Natural killer cell treated with Interleukin-12 subunit alpha and Interleukin-12 subunit beta and Interleukin-15 and Interleukin-18, amount 100 ng/mL, for 72 hours (primary cell): ENCODE results near the gene CPS1. TPM values are rescaled to one million over a fixed set of nuclear protein-coding genes. Genes with fewer than 3 reads are reported as not detected.

Source experiments
- ATAC-seq, 2 donors: fragments of 150-1000 bp; cut with Tn5 transposase in 1 of 2; sonication (Bioruptor Pico), chemical (Tn5 transposase) in 1 of 2; 2 replicates each; pipeline ENCODE4 v1.10.0; 2021
- DNase-seq: peaks from one replicate; pipeline ENCODE4 v3.0.0; 2022; ENCODE audit warnings: low spot score
- H3K27ac Mint-ChIP-seq, 2 donors: 1 replicate in 1 of 2; 2 replicates in 1 of 2; pipeline ENCODE4 v1.8.0; 2022; ENCODE audit warnings: mixed read lengths in 2 of 2, mild to moderate bottlenecking in 1 of 2, moderate library complexity in 1 of 2
- H3K27me3 Mint-ChIP-seq, 2 donors: 1 replicate in 1 of 2; 2 replicates in 1 of 2; pipeline ENCODE4 v1.8.0; 2022; ENCODE audit warnings: mixed read lengths in 2 of 2
- H3K36me3 Mint-ChIP-seq: one replicate; pipeline ENCODE4 v1.8.0; 2022; ENCODE audit warnings: mixed read lengths
- H3K4me1 Mint-ChIP-seq, 2 donors: 1 replicate in 1 of 2; 2 replicates in 1 of 2; pipeline ENCODE4 v1.8.0; 2022; ENCODE audit warnings: low read depth in 2 of 2, mixed read lengths in 2 of 2, mild to moderate bottlenecking in 1 of 2
- H3K4me3 Mint-ChIP-seq: one replicate; pipeline ENCODE4 v1.8.0; 2022; ENCODE audit warnings: mixed read lengths
- H3K9me3 Mint-ChIP-seq: 2 replicates; pipeline ENCODE4 v1.8.0; 2022; ENCODE audit warnings: mixed read lengths
- total RNA-seq, 2 donors: library from RNA; stranded (reverse); gene quantifications; one replicate each; pipeline ENCODE4 v1.2.3, GENCODE V29; 2022

CPS1 gene
- total RNA-seq, 2 donors from 2014 or later = 0.05 to 1.8 TPM

DNA sequence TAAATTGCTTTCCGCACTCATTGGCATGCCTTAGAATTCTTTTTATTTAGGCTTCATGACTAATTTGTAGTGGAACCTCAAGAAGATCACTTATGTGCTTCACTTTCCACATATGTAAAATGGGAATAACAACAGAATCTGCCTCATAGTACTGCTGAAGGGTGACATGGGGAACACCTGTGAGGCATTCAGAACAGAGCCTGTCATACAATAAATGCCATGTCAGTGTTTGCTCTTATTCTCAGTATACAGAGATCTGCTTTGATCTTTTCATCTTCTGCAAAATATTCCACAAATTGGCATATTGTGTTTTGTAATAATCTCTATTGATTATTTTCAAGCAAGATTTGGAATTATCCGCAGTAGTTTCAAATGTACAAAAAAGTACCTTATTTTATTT is 17.4 kb upstream of the CPS1 start:
- H3K27ac Mint-ChIP-seq = no peak overlapping the region
- ATAC-seq = no peak
- DNase-seq = no peak
- no peaks in the 10 kb centered on the region for H3K27me3 Mint-ChIP-seq
- H3K4me3 Mint-ChIP-seq = no peak overlapping the region
- H3K36me3 Mint-ChIP-seq = no peaks in the 10 kb centered on the region
- no peaks in the 10 kb centered on the region for H3K4me1 Mint-ChIP-seq
- no peaks in the 10 kb centered on the region for H3K9me3 Mint-ChIP-seq

DNA sequence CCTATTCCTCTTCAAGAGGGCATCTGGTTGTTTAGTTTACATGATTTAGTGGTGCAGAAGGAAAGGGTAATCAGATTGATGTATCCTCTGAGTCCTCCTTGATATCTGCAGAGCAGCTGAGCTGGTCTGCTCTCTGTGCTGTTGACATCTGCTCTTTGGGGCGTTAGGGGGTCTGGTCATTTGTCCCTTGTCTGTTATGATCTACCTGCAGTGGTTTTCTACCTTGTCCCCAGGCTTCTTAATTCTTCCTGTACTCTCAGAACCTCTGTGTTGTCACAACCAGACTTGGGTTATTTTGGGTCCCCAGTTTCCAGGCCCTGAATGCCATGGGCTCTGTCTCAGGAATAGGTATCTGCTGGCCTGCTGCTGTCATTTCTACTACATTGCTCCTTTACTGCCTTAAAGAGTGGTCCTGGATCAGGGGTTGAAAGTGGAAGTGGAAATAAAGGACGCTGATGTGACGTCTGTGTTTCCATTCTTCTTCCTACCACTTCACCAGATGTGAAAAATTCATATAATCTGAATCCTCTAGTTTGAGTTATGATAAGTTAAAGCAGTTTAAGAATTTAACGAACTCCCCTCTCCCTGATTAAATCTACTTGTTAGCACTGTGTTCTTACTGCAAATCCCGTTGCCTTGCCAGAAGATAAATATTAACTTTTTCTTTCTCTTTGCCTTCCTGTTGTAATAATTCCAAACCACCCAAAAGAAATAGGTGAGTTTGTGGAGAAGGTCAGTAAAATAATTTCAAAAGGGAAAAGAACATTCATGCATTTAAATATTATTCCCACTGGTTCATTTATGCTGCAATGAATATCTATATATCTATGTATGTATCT is 16.6 kb upstream of the CPS1 start:
- H3K27me3 Mint-ChIP-seq = no peaks in the 10 kb centered on the region
- ATAC-seq = no peak
- H3K9me3 Mint-ChIP-seq = no peaks in the 10 kb centered on the region
- H3K4me1 Mint-ChIP-seq = no peaks in the 10 kb centered on the region
- H3K4me3 Mint-ChIP-seq = no peak overlapping the region
- H3K27ac Mint-ChIP-seq = no peak overlapping the region
- no peaks in the 10 kb centered on the region for H3K36me3 Mint-ChIP-seq
- DNase-seq = no peak

DNA sequence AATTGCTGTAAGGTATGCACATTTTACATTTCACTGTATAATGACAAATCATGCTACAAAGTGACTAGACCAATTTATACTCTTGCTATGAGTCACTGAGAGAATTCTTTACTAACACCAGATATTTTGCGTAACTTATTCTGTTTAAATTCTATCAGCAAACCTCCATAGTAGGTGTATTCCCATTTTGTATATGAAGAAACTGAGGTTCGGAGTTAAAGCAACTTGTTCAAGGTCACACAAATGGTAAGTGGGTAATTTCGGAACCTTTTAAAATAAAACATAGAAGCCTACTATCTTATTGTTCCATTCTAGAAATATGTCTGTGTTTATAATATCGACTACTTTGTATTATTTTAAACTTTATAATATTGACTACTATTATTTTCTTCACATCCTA is 15.9 kb upstream of the CPS1 start:
- Mint-ChIP-seq H3K27me3 (no peaks in the 10 kb centered on the region), H3K4me1 (no peaks in the 10 kb centered on the region), H3K9me3 (no peaks in the 10 kb centered on the region), H3K4me3 (no peak overlapping the region), H3K27ac (no peak overlapping the region), H3K36me3 (no peaks in the 10 kb centered on the region)
- ATAC-seq (no peak), DNase-seq (no peak)

DNA sequence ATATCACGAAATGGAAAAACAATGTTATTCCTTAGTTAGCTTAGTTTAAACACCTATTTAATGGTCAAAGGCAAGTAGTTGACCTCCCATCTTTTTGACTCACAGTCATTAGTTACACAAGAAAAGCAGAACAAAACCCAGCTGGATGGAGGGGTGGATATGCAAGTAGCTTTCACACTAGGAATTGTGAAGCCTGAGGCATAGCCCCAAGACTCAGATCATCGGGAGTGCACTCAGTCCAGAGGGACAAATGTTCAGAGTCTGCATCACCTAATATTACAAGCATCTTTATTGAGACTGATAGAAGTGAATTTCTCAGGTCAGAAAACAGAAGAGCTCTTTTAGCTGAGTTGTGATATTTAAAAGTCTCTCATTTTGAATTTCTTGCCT is 15.5 kb upstream of the CPS1 start:
- Mint-ChIP-seq H3K27ac (no peak overlapping the region), H3K4me3 (no peak overlapping the region), H3K36me3 (no peaks in the 10 kb centered on the region), H3K4me1 (no peaks in the 10 kb centered on the region), H3K27me3 (no peaks in the 10 kb centered on the region), H3K9me3 (no peaks in the 10 kb centered on the region)
- ATAC-seq (no peak), DNase-seq (no peak)

DNA sequence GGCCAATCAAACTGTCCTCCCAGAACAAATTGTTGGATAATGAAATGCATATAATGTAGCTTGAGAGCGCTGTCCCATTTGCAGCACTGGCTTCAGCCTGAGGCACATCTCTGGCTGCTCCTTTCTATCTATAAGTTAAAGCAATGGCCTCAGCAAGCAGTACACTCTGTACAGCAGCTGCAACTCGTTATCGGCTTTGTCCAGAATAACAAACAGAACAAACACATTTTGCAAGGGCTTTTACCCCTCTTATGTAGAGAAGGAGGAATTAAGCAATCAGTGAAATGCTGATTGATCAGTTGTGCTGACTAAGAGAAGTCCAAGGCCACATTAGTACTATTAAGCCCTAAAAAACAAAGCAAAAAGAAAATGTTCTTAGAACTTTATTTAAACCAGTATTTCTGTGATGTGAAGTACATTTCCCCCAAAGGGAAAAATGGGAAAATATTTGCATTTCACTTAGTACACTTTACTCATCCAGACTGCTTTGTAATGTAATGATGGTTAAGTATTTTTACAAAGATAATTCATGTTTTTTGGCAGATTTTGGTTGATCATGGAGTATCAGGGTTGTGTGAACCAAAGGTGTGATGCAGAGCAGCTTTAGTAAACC is 15.0 kb upstream of the CPS1 start:
- Mint-ChIP-seq H3K27ac (no peak overlapping the region), H3K4me1 (no peaks in the 10 kb centered on the region), H3K4me3 (no peak overlapping the region), H3K36me3 (no peaks in the 10 kb centered on the region), H3K27me3 (no peaks in the 10 kb centered on the region), H3K9me3 (no peaks in the 10 kb centered on the region)
- DNase-seq (no peak), ATAC-seq (no peak)

DNA sequence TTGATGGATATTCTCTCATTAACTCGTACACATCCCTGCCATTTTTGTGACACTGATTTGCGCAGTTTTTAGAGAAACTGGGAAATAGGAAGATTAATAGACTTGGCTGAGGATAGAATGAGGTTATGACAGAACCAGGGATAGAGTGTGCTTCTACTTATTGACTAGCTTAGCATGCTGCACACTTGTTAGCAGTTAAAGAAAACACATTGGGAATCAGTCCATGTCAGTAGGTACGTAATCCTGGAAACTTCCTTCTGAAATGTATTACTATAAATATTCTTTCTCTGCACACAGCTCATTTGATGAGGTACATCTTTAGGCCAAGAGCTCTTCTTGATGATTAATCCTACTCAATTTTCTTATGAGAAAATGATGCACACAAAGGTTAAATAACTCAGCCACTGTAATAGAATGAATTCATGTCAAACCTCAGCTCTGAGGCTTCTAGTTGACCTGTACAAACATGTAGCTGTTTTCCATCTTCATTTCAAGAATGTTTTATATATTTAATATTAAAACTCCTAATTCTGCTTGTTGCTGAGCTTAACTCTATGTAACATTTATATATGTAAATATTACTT is 12.3 kb upstream of the CPS1 start:
- no peaks in the 10 kb centered on the region for H3K9me3 Mint-ChIP-seq
- no peaks in the 10 kb centered on the region for H3K4me1 Mint-ChIP-seq
- no peak overlapping the region for H3K27ac Mint-ChIP-seq
- H3K4me3 Mint-ChIP-seq = no peak overlapping the region
- ATAC-seq (no peak), DNase-seq (no peak)
- H3K36me3 Mint-ChIP-seq = no peaks in the 10 kb centered on the region
- H3K27me3 Mint-ChIP-seq = no peaks in the 10 kb centered on the region

DNA sequence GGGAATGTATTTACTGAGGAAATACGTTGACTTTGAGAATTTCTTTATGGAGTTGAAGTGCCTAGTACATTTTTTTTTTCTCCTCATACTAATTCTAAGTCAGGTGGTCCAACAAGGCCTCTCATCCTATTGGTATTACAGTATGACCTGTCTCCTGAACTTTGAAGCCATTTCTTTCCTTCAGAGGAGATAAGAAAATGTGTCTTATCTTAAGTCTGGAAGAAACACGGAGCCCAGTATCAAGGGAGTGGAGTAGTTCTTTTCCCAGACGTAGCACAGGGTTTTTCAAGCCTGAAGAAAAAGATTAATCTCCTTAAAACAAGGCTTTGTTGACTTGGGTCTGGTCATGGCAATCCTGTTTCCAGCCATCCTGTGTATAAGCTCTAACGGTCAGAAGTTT is 11.6 kb upstream of the CPS1 start:
- ATAC-seq (no peak), DNase-seq (no peak)
- Mint-ChIP-seq H3K27ac (no peak overlapping the region), H3K36me3 (no peaks in the 10 kb centered on the region), H3K9me3 (no peaks in the 10 kb centered on the region), H3K4me1 (no peaks in the 10 kb centered on the region), H3K27me3 (no peaks in the 10 kb centered on the region), H3K4me3 (no peak overlapping the region)

DNA sequence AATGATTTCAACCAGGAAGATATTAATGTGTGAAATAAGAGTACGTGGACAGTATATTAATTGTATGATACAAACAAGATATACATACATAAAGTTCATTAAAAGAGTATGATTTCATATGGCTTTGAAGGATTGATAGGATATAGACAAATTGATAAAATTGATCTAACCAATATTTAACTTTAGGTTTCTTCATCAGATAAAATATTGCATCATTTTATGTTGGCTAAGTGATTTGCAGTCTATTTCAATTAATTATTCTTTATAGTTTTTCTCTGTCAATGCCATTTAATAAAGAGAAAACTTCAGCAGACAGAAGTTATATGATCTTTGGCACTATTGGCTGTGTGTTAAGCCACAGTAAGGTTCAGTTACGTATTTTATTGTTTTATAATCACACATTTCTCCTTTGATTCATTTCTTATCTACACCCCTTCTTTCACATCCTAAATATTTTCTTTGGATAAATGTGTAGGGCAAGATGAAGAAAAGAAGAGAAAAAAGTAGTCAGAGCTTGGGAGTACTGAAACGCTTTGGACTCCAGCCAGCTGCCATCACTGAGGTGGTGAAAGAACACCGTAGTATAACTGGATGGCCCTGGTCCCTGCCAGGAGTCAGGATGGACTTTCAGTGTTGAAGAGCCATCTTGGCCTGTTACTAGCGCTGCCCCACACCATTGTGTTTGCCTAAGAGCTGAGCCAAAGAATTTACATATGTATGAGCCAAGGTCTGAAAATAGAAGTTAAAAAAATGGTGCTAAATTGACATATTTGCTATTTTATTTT is 9.8 kb upstream of the CPS1 start:
- ATAC-seq = no peak
- no peaks in the 10 kb centered on the region for H3K9me3 Mint-ChIP-seq
- no peaks in the 10 kb centered on the region for H3K4me1 Mint-ChIP-seq
- H3K27me3 Mint-ChIP-seq = no peaks in the 10 kb centered on the region
- no peak for DNase-seq
- no peaks in the 10 kb centered on the region for H3K36me3 Mint-ChIP-seq
- H3K27ac Mint-ChIP-seq = no peak overlapping the region
- H3K4me3 Mint-ChIP-seq = no peak overlapping the region

DNA sequence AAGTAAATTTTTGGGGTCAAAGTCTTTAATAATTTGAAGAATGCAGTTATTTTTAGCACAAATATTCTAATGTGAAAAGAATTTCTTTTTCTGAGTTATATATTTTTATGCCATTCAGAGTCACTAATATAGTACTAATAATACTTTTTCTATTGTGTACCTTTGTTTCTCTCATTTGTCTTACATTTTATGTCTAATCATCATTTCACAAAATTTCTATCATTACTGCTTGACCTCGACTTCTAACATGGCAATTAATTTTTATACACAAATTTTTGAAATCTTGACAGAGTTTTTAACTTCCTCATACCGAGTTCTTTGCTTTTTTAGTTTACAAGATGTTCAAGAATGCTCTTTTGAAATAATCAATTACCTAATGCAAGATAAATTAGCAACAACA is 8.4 kb upstream of the CPS1 start:
- no peak for DNase-seq
- Mint-ChIP-seq H3K27me3 (peaks cover 0 to 6% of the 10 kb centered on the region in 2 donors), H3K4me3 (no peak overlapping the region), H3K36me3 (no peaks in the 10 kb centered on the region), H3K27ac (no peak overlapping the region), H3K9me3 (no peaks in the 10 kb centered on the region), H3K4me1 (no peaks in the 10 kb centered on the region)
- ATAC-seq = no peak

DNA sequence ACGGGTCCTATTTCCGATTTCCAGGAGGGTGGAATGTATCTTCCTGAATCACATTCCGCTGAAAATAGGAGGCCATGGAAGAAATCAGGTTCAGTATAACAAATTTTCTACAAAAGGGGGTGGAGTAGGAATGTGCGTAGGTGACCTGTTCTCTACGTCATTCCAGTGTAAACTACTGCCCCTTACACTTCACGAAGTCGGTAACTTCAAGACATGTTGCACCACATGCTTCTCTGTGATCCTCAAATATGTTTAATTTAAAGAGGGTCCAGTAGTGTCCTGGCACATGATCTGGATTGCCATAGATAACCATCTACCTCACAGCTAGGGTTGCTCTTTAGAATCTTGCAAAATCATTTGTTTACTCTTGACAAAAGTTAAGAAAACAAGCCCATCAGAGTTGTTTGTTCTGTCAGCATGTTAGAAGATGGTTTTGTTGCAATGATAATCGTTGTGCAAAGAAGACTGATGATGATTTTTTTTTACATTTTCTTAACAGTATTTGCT is 7.5 kb upstream of the CPS1 start:
- DNase-seq = no peak
- no peaks in the 10 kb centered on the region for H3K9me3 Mint-ChIP-seq
- no peak for ATAC-seq
- H3K27ac Mint-ChIP-seq = no peak overlapping the region
- no peaks in the 10 kb centered on the region for H3K36me3 Mint-ChIP-seq
- no peak overlapping the region for H3K4me3 Mint-ChIP-seq
- H3K27me3 Mint-ChIP-seq = peaks cover 0 to 6% of the 10 kb centered on the region in 2 donors
- H3K4me1 Mint-ChIP-seq = no peaks in the 10 kb centered on the region

DNA sequence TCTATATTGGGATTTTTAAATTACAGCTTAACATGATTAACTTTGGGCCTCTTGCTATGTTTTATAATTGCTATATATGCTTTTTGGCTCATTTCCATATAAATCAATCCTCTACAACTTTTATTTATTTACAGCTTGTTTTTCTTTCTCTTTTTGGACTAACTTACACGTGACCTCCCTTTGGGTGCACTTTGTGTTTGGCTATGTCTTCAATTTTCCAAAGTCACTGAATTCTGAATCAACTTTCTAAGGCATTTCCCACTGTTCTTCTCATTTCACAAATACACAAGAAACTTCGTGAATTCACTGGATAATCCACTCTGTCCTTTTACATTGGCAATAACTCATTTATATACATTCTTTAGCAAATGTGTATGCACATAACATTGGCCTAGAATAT is 5.4 kb upstream of the CPS1 start:
- no peak for ATAC-seq
- no peak for DNase-seq
- H3K4me3 Mint-ChIP-seq = no peak overlapping the region
- no peak overlapping the region for H3K27ac Mint-ChIP-seq
- peaks cover 0 to 6% of the 10 kb centered on the region in 2 donors for H3K27me3 Mint-ChIP-seq
- H3K4me1 Mint-ChIP-seq = no peaks in the 10 kb centered on the region
- H3K9me3 Mint-ChIP-seq = no peaks in the 10 kb centered on the region
- no peaks in the 10 kb centered on the region for H3K36me3 Mint-ChIP-seq

DNA sequence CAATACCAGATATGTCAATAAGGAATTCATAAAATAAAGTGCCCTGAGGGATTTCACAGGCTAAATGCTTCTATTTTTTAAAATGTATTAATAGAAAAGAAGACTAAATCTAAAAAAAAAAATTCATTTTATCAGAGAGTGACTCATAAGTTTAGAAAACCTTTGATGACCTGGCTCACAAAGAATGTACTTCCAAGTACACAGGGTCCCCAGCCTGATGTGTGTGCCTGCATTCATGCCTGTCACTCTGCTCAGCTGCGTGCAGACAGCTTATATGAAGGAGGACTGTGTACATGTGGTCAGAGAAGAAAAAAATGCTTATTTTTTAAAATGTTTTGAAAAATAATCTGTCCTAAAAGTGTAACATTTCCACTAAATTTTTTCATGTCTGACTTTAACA is 3.0 kb upstream of the CPS1 start:
- no peak overlapping the region for H3K27ac Mint-ChIP-seq
- no peaks in the 10 kb centered on the region for H3K4me1 Mint-ChIP-seq
- DNase-seq (no peak), ATAC-seq (no peak)
- peaks cover 0 to 6% of the 10 kb centered on the region in 2 donors for H3K27me3 Mint-ChIP-seq
- H3K36me3 Mint-ChIP-seq = no peaks in the 10 kb centered on the region
- no peak overlapping the region for H3K4me3 Mint-ChIP-seq
- no peaks in the 10 kb centered on the region for H3K9me3 Mint-ChIP-seq

DNA sequence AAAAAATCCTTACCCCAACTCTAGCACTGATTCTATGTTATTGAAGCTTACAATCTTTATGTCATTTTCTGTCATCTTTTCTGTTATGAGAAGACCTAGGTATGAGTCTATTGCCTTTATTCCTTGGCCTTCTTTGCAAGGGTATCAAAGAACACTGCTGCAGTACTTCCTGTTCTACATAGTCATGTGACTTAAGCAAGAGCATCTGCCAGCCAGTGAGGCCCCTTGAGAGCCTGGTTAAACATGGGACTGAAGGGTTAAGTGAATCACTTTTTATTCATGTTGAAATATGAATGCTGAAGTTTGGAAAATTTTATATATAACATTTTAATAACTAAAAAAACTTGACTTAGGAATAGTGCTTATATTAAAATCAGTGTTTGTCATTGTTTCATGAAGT is 844 bp upstream of the CPS1 start:
- ATAC-seq = no peak
- H3K36me3 Mint-ChIP-seq = no peaks in the 10 kb centered on the region

DNA sequence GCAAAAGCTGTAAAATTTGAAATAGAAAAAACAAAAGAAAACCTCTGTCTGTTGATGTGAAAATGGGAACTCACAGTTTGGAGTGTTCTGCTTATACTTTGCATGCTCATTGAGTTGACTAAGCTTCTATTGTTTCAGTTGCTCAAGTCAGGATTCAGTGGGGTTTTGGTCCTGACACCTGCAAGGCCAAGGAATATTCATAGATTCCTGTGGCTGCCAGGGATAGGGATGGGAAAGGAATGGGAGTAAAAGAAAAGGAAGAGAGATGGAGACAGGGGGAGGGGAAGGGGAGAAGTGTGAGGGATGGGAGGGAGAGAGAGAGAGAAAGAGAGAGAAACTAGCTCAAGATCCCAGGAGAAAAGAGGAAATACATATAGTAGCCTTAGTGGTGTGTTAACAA is 1.3 kb downstream of the CPS1 start:
- Mint-ChIP-seq H3K9me3 (no peaks in the 10 kb centered on the region), H3K4me1 (no peaks in the 10 kb centered on the region), H3K27ac (no peak overlapping the region), H3K27me3 (no peaks in the 10 kb centered on the region), H3K4me3 (no peak overlapping the region), H3K36me3 (no peaks in the 10 kb centered on the region)
- no peak for ATAC-seq
- DNase-seq = no peak

More for the DNA sequence above, 844 bp upstream of the CPS1 start:
- H3K9me3 Mint-ChIP-seq = no peaks in the 10 kb centered on the region
- no peak overlapping the region for H3K4me3 Mint-ChIP-seq
- H3K27ac Mint-ChIP-seq = no peak overlapping the region
- H3K4me1 Mint-ChIP-seq = no peaks in the 10 kb centered on the region
- H3K27me3 Mint-ChIP-seq = peaks cover 0 to 6% of the 10 kb centered on the region in 2 donors
- DNase-seq = no peak
